ENCODE measurements around the gene C4orf50. TPM values are rescaled to one million over a fixed set of nuclear protein-coding genes. Genes with fewer than 3 reads are reported as not detected.

The C4orf50 gene
- polyA plus RNA-seq, 4 donors: 0.04 to 0.49 TPM; not detected in 2

DNA sequence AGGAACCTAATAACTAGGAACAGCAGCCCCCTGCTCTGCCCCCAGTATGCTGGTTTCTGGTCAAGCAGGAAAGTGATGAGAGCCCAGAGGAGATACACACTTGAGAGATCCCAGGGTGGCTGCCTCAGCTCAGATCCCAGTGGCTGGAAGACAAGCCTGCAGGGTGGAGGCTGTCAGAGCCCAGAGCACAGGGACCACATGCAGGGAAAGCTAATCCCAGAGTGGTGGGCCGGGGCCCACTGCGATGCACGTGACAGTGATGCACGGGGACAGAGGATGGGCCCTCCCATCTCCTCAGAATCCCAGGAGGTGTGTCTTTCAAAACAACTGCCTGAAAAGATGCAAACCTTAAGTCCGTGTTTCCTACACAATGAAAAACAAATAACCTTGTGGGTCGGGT is 96.2 kb downstream of the C4orf50 start:
- FAIRE-seq: no peak
- 38 to 54% (median 45%) methylated on average over 6 of the region's 6 CpGs for WGBS, 3 donors
- Histone ChIP-seq H3K36me3 (ENCODE audit: control insufficient read depth in 3 of 3, insufficient read depth in 2 of 3, low read depth in 1 of 3, low read length in 3 of 3) (no peaks in the 10 kb centered on the region), H3K4me1 (ENCODE audit: control insufficient read depth in 3 of 3, insufficient read depth in 2 of 3, low read depth in 1 of 3, low read length in 2 of 3) (no peaks in the 10 kb centered on the region), H3K4me3 (ENCODE audit: low read depth in 1 of 3, low read length in 3 of 3) (no peak overlapping the region), H3K27ac (ENCODE audit: low read depth in 1 of 3, low read length in 2 of 3) (no peak overlapping the region), H3K9me3 (ENCODE audit: control insufficient read depth in 2 of 2, insufficient read depth in 1 of 2, low read depth in 1 of 2, low read length in 1 of 2) (no peaks in the 10 kb centered on the region), H3K27me3 (ENCODE audit: control insufficient read depth in 3 of 3, insufficient read depth in 3 of 3, low read length in 3 of 3) (peaks cover 0 to 2% (median 0%) of the 10 kb centered on the region in 3 donors)
- DNase-seq: no peak

DNA sequence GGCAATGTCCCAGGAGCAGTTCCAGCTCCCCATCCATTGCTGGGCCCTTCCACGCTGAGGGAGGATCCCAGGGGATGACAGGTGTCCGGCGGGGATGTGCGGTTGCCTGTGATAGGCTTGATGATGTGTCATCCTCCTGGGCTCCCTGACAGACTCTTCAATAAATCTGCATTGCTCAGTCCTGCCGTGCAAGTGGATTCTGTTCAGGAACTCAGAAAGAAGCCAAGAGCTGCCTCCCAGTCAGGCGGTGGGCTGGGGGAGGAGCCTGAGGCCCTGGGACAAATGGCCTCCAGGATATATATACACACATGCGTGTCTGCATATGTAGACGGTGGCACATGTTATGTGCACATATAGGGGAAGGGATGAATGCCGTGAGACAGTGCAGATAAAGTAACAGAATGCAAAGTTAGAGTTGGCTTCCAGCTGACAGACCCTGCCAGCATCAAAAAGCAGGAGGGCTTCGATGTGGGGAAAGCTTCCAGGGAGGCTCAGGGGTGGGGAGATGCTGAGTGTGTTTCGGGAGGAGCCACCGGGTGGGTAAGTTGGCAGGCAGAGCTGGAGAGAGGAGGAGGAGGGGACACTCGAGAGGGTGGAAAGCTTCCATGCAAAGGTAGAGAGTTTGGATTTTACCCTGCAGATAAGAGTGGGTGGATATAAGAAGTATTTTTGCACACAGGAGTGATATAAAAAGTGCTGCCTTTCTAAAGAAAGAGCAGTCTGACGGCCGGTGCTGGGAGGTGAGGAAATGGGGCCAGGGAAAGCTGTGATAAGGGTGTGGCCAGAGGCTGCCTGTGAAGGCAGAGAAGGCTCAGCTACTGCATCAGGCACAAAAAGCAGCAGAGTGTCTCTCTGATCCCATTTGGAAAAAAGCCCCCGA is 96.9 kb downstream of the C4orf50 start:
- DNase-seq (no peak), FAIRE-seq (no peak)
- 41 to 44% (median 42%) methylated on average over 16 of the region's 16 CpGs for WGBS, 3 donors
- Histone ChIP-seq H3K4me3 (ENCODE audit: low read depth in 1 of 3, low read length in 3 of 3) (no peak overlapping the region), H3K27ac (ENCODE audit: low read depth in 1 of 3, low read length in 2 of 3) (no peak overlapping the region), H3K9me3 (ENCODE audit: control insufficient read depth in 2 of 2, insufficient read depth in 1 of 2, low read depth in 1 of 2, low read length in 1 of 2) (no peaks in the 10 kb centered on the region), H3K36me3 (ENCODE audit: control insufficient read depth in 3 of 3, insufficient read depth in 2 of 3, low read depth in 1 of 3, low read length in 3 of 3) (no peaks in the 10 kb centered on the region), H3K27me3 (ENCODE audit: control insufficient read depth in 3 of 3, insufficient read depth in 3 of 3, low read length in 3 of 3) (peaks cover 0 to 2% (median 0%) of the 10 kb centered on the region in 3 donors), H3K4me1 (ENCODE audit: control insufficient read depth in 3 of 3, insufficient read depth in 2 of 3, low read depth in 1 of 3, low read length in 2 of 3) (no peaks in the 10 kb centered on the region)

DNA sequence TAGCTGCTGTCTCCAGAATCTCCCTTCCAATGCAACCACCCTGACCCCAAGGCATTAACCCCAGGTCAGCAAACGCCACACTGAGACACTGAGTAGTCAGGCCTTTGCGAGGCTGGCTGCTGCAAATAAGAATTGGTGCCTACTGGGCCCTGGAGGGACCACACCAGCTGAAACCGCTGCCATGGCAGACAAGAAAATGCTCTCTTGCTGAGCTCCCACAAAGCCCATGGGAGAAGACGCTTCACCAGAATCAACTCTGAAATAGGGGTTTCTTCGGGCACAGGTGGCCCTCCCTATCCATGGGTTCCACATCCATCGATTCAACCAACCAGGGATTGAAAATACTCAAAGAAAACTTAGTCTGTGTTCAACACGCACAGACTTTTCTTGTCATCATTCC is 98.7 kb downstream of the C4orf50 start:
- Histone ChIP-seq H3K4me1 (ENCODE audit: control insufficient read depth in 3 of 3, insufficient read depth in 2 of 3, low read depth in 1 of 3, low read length in 2 of 3) (no peaks in the 10 kb centered on the region), H3K27ac (ENCODE audit: low read depth in 1 of 3, low read length in 2 of 3) (no peak overlapping the region), H3K9me3 (ENCODE audit: control insufficient read depth in 2 of 2, insufficient read depth in 1 of 2, low read depth in 1 of 2, low read length in 1 of 2) (no peaks in the 10 kb centered on the region), H3K27me3 (ENCODE audit: control insufficient read depth in 3 of 3, insufficient read depth in 3 of 3, low read length in 3 of 3) (peaks cover 0 to 2% (median 0%) of the 10 kb centered on the region in 3 donors), H3K36me3 (ENCODE audit: control insufficient read depth in 3 of 3, insufficient read depth in 2 of 3, low read depth in 1 of 3, low read length in 3 of 3) (no peaks in the 10 kb centered on the region), H3K4me3 (ENCODE audit: low read depth in 1 of 3, low read length in 3 of 3) (no peak overlapping the region)
- DNase-seq (no peak), FAIRE-seq (no peak)
- 78 to 81% (median 81%) methylated on average over 7 of the region's 7 CpGs for WGBS, 3 donors

DNA sequence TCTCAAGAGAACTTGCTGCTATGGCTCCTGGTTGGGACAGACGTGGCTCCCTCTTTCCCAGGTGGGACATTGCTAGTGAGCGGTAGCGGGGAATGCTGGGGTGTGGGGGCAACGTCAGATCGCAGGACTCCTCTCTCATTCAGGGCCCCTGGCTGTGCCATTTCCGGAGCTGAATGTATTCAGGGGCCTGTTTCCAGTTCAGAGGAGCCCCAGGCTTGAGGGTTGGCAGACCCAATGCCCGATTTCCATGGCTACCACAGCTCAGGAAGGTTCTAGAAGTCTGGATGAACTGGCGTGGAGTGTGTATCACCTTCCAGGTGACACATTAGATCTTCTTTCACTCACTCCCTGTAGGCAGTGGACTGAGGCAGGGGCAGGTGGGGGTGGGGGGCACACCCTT is 99.2 kb downstream of the C4orf50 start:
- FAIRE-seq: no peak
- Histone ChIP-seq H3K36me3 (ENCODE audit: control insufficient read depth in 3 of 3, insufficient read depth in 2 of 3, low read depth in 1 of 3, low read length in 3 of 3) (no peaks in the 10 kb centered on the region), H3K4me3 (ENCODE audit: low read depth in 1 of 3, low read length in 3 of 3) (no peak overlapping the region), H3K27me3 (ENCODE audit: control insufficient read depth in 3 of 3, insufficient read depth in 3 of 3, low read length in 3 of 3) (peaks cover 0 to 2% (median 0%) of the 10 kb centered on the region in 3 donors), H3K27ac (ENCODE audit: low read depth in 1 of 3, low read length in 2 of 3) (no peak overlapping the region), H3K4me1 (ENCODE audit: control insufficient read depth in 3 of 3, insufficient read depth in 2 of 3, low read depth in 1 of 3, low read length in 2 of 3) (no peaks in the 10 kb centered on the region), H3K9me3 (ENCODE audit: control insufficient read depth in 2 of 2, insufficient read depth in 1 of 2, low read depth in 1 of 2, low read length in 1 of 2) (no peaks in the 10 kb centered on the region)
- no peak for DNase-seq
- 68 to 84% (median 68%) methylated on average over 8 of the region's 8 CpGs for WGBS, 3 donors

DNA sequence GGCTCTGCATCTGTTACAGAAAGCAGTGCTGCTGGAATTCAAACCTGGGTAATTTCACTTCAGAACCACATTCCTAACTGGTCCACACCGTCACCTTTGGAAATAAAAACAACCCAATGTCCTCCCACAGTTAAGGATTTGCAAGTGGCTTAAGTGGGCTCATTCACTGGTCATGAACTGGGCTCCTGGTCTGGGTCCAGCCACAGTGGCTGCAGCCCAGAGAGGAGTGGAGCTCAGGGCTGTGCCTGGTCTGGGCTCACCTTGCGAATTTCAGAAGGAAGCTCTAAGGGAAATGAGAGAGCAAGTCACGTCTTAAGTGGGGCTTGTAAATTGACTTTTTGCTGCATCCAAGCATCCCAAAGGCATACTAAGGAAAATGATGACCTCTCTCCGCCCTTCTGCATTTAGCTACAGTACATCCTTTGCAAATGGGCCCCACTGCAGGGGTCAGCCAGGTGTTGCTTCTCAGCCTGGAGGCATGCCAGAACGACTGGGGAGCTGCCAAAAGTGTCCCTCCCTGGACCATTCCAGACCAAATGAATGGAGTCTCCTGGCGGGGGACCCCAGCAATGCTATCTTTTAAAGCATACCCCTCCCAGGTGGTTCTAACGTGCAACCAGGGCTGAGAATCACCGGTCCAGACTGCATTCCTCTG is 99.8 kb downstream of the C4orf50 start:
- Histone ChIP-seq H3K9me3 (ENCODE audit: control insufficient read depth in 2 of 2, insufficient read depth in 1 of 2, low read depth in 1 of 2, low read length in 1 of 2) (no peaks in the 10 kb centered on the region), H3K4me3 (ENCODE audit: low read depth in 1 of 3, low read length in 3 of 3) (no peak overlapping the region), H3K36me3 (ENCODE audit: control insufficient read depth in 3 of 3, insufficient read depth in 2 of 3, low read depth in 1 of 3, low read length in 3 of 3) (no peaks in the 10 kb centered on the region), H3K27me3 (ENCODE audit: control insufficient read depth in 3 of 3, insufficient read depth in 3 of 3, low read length in 3 of 3) (peaks cover 0 to 2% (median 0%) of the 10 kb centered on the region in 3 donors), H3K27ac (ENCODE audit: low read depth in 1 of 3, low read length in 2 of 3) (no peak overlapping the region), H3K4me1 (ENCODE audit: control insufficient read depth in 3 of 3, insufficient read depth in 2 of 3, low read depth in 1 of 3, low read length in 2 of 3) (no peaks in the 10 kb centered on the region)
- DNase-seq (no peak), FAIRE-seq (no peak)
- 45 to 52% (median 49%) methylated on average over 8 of the region's 8 CpGs for WGBS, 3 donors

DNA sequence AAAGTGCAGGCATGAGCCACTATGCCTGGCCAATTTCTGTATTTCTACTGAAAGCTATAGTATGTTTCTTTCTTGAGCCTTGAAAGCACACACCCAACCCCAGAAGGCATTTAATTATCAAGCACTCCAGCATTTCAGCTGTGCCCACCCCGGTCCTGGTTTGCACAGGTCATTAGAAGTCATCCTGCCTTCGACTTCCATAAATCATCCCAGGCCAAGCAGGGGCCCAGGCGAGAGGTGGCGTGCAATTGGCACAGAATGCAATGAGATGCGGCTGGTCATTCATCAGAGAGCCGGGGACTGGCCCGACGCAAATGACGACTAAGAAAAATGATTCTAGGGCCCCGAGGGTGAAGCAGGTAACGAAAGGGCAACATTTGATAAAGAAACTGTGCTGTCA is 100.6 kb downstream of the C4orf50 start:
- Histone ChIP-seq H3K27me3 (ENCODE audit: control insufficient read depth in 3 of 3, insufficient read depth in 3 of 3, low read length in 3 of 3) (peaks cover 0 to 2% (median 0%) of the 10 kb centered on the region in 3 donors), H3K27ac (ENCODE audit: low read depth in 1 of 3, low read length in 2 of 3) (no peak overlapping the region), H3K36me3 (ENCODE audit: control insufficient read depth in 3 of 3, insufficient read depth in 2 of 3, low read depth in 1 of 3, low read length in 3 of 3) (no peaks in the 10 kb centered on the region), H3K4me1 (ENCODE audit: control insufficient read depth in 3 of 3, insufficient read depth in 2 of 3, low read depth in 1 of 3, low read length in 2 of 3) (no peaks in the 10 kb centered on the region), H3K9me3 (ENCODE audit: control insufficient read depth in 2 of 2, insufficient read depth in 1 of 2, low read depth in 1 of 2, low read length in 1 of 2) (no peaks in the 10 kb centered on the region), H3K4me3 (ENCODE audit: low read depth in 1 of 3, low read length in 3 of 3) (no peak overlapping the region)
- WGBS, 3 donors: 56 to 69% (median 60%) methylated on average over 11 of the region's 11 CpGs
- DNase-seq: no peak
- no peak for FAIRE-seq

DNA sequence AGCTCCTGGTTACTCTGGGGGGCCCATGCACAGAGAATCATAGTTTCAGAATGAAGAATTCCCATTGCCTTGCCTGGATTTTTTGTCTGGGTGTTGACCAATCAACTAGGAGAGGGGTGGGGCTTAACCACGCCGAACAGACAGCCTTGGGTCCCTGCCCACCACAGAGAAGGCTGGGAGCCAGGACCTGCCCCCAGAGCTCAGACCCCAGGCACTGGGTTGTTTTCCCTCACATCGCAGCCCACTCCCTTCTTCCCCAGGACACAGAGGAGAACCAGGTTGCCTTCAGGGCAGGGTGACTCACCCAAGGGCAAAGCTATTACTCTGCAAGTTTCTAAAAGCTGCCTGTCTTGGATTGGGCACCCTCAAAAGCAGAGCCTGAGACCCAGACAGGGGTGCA is 102.0 kb downstream of the C4orf50 start:
- 50 to 63% (median 58%) methylated on average over 3 of the region's 3 CpGs for WGBS, 3 donors
- Histone ChIP-seq H3K4me1 (ENCODE audit: control insufficient read depth in 3 of 3, insufficient read depth in 2 of 3, low read depth in 1 of 3, low read length in 2 of 3) (no peaks in the 10 kb centered on the region), H3K36me3 (ENCODE audit: control insufficient read depth in 3 of 3, insufficient read depth in 2 of 3, low read depth in 1 of 3, low read length in 3 of 3) (no peaks in the 10 kb centered on the region), H3K27ac (ENCODE audit: low read depth in 1 of 3, low read length in 2 of 3) (no peak overlapping the region), H3K9me3 (ENCODE audit: control insufficient read depth in 2 of 2, insufficient read depth in 1 of 2, low read depth in 1 of 2, low read length in 1 of 2) (no peaks in the 10 kb centered on the region), H3K4me3 (ENCODE audit: low read depth in 1 of 3, low read length in 3 of 3) (no peak overlapping the region), H3K27me3 (ENCODE audit: control insufficient read depth in 3 of 3, insufficient read depth in 3 of 3, low read length in 3 of 3) (no peaks in the 10 kb centered on the region)
- no peak for FAIRE-seq
- no peak for DNase-seq

DNA sequence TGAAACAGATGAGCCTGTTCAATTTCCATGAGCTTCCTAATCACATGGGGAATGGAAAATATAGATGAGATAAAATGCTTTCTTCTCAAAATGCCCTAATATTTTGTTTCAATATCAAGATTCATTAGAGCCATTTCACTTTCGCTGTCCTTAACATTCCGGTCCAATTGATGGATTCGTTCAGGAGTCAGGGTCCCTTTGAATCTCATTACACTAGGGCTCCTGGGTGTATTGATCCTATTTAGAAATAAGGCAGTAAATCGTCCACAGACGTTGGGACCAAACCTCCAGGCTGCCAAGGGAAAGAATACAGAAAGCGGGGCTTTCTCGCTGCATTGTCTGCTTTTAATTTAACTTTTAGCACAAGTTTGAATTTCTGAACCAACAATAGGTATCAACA is 104.8 kb downstream of the C4orf50 start:
- no peaks in the 10 kb centered on the region for H3K9me3 ChIP-seq (ENCODE audit: control insufficient read depth in 2 of 2, insufficient read depth in 1 of 2, low read depth in 1 of 2, low read length in 1 of 2)
- H3K4me3 ChIP-seq (ENCODE audit: low read depth in 1 of 3, low read length in 3 of 3): no peak overlapping the region
- H3K27ac ChIP-seq (ENCODE audit: low read depth in 1 of 3, low read length in 2 of 3): no peak overlapping the region
- no peaks in the 10 kb centered on the region for H3K4me1 ChIP-seq (ENCODE audit: control insufficient read depth in 3 of 3, insufficient read depth in 2 of 3, low read depth in 1 of 3, low read length in 2 of 3)
- no peaks in the 10 kb centered on the region for H3K36me3 ChIP-seq (ENCODE audit: control insufficient read depth in 3 of 3, insufficient read depth in 2 of 3, low read depth in 1 of 3, low read length in 3 of 3)
- DNase-seq (no peak), FAIRE-seq (no peak)
- WGBS, 3 donors: 72 to 85% (median 81%) methylated on average over 7 of the region's 7 CpGs
- no peaks in the 10 kb centered on the region for H3K27me3 ChIP-seq (ENCODE audit: control insufficient read depth in 3 of 3, insufficient read depth in 3 of 3, low read length in 3 of 3)
